IPS-18a (cell line): ENCODE data around the gene ATP2A2.

Source experiments
- H3K27ac ChIP-seq: one replicate; pipeline ENCODE4 v1.5.1; 2013; ENCODE audit warnings: low read length
- H3K27me3 ChIP-seq: one replicate; pipeline ENCODE4 v1.6.1; 2013; ENCODE audit warnings: mild to moderate bottlenecking, low read length; ENCODE audit not compliant: control insufficient read depth, insufficient read depth
- H3K36me3 ChIP-seq: one replicate; pipeline ENCODE4 v1.6.1; 2013; ENCODE audit warnings: low read depth, low read length; ENCODE audit not compliant: control insufficient read depth
- H3K4me1 ChIP-seq: one replicate; pipeline ENCODE4 v1.6.1; 2013; ENCODE audit warnings: low read depth, low read length; ENCODE audit not compliant: control insufficient read depth
- H3K4me3 ChIP-seq: one replicate; pipeline ENCODE4 v1.5.1; 2013; ENCODE audit warnings: low read length
- H3K9ac ChIP-seq: one replicate; pipeline ENCODE4 v1.6.1; 2013; ENCODE audit warnings: mild to moderate bottlenecking, low read length, moderate library complexity
- H3K9me3 ChIP-seq: one replicate; pipeline ENCODE4 v1.6.1; 2013; ENCODE audit warnings: low read depth, low read length; ENCODE audit not compliant: control insufficient read depth

ATP2A2 gene

GRCh38 chr12:110266381-110266960 is 14.6 kb upstream of the ATP2A2 start:
- no peaks in the 10 kb centered on the region for H3K27me3 ChIP-seq
- no peak overlapping the region for H3K27ac ChIP-seq
- peaks cover 29% of the 10 kb centered on the region for H3K4me1 ChIP-seq
- no peak overlapping the region for H3K4me3 ChIP-seq
- no peaks in the 10 kb centered on the region for H3K36me3 ChIP-seq
- no peaks in the 10 kb centered on the region for H3K9me3 ChIP-seq
- no peak overlapping the region for H3K9ac ChIP-seq

- Histone ChIP-seq H3K9ac (no peak overlapping the region), H3K4me3 (no peak overlapping the region), H3K27ac (no peak overlapping the region)
Measured at GRCh38 chr12:110266980-110267620, 13.9 kb upstream of the ATP2A2 start.

GRCh38 chr12:110269622-110270124 is 11.4 kb upstream of the ATP2A2 start:
- no peaks in the 10 kb centered on the region for H3K27me3 ChIP-seq
- no peaks in the 10 kb centered on the region for H3K9me3 ChIP-seq
- peaks cover 29% of the 10 kb centered on the region for H3K4me1 ChIP-seq
- peak overlapping the region; percentile 6 for H3K27ac ChIP-seq
- no peak overlapping the region for H3K4me3 ChIP-seq
- peak overlapping the region; percentile 12 for H3K9ac ChIP-seq
- H3K36me3 ChIP-seq = no peaks in the 10 kb centered on the region

More at GRCh38 chr12:110266980-110267620, 13.9 kb upstream of the ATP2A2 start:
- no peaks in the 10 kb centered on the region for H3K27me3 ChIP-seq
- no peaks in the 10 kb centered on the region for H3K9me3 ChIP-seq
- H3K4me1 ChIP-seq = peaks cover 29% of the 10 kb centered on the region
- H3K36me3 ChIP-seq = no peaks in the 10 kb centered on the region

GRCh38 chr12:110270125-110270962 is 10.7 kb upstream of the ATP2A2 start:
- H3K4me3 ChIP-seq = no peak overlapping the region
- no peaks in the 10 kb centered on the region for H3K36me3 ChIP-seq
- H3K9ac ChIP-seq = peak overlapping the region; percentile 12
- H3K27me3 ChIP-seq = no peaks in the 10 kb centered on the region
- H3K9me3 ChIP-seq = no peaks in the 10 kb centered on the region
- peaks cover 29% of the 10 kb centered on the region for H3K4me1 ChIP-seq
- H3K27ac ChIP-seq = peak overlapping the region; percentile 6

GRCh38 chr12:110271015-110271414 is 10.0 kb upstream of the ATP2A2 start:
- no peak overlapping the region for H3K9ac ChIP-seq
- no peak overlapping the region for H3K4me3 ChIP-seq
- H3K36me3 ChIP-seq = no peaks in the 10 kb centered on the region
- H3K27ac ChIP-seq = no peak overlapping the region
- no peaks in the 10 kb centered on the region for H3K9me3 ChIP-seq
- H3K4me1 ChIP-seq = peaks cover 29% of the 10 kb centered on the region
- H3K27me3 ChIP-seq = no peaks in the 10 kb centered on the region

- no peak overlapping the region for H3K9ac ChIP-seq
- no peak overlapping the region for H3K27ac ChIP-seq
- no peak overlapping the region for H3K4me3 ChIP-seq
- H3K27me3 ChIP-seq = peaks cover 11% of the 10 kb centered on the region
- H3K36me3 ChIP-seq = peaks cover 3% of the 10 kb centered on the region
- no peaks in the 10 kb centered on the region for H3K9me3 ChIP-seq
- H3K4me1 ChIP-seq = peaks cover 14% of the 10 kb centered on the region
Measured at GRCh38 chr12:110277530-110278254, 3.4 kb upstream of the ATP2A2 start.

GRCh38 chr12:110278255-110278536 is 2.9 kb upstream of the ATP2A2 start:
- Histone ChIP-seq H3K4me3 (no peak overlapping the region), H3K9ac (no peak overlapping the region), H3K36me3 (peaks cover 8% of the 10 kb centered on the region), H3K4me1 (peaks cover 19% of the 10 kb centered on the region), H3K27ac (no peak overlapping the region), H3K9me3 (no peaks in the 10 kb centered on the region), H3K27me3 (peaks cover 11% of the 10 kb centered on the region)

GRCh38 chr12:110279566-110280375 is 1.3 kb upstream of the ATP2A2 start:
- Histone ChIP-seq H3K4me3 (peak overlapping the region; percentile 100), H3K27me3 (peaks cover 11% of the 10 kb centered on the region), H3K27ac (peak overlapping the region; percentile 13), H3K36me3 (peaks cover 24% of the 10 kb centered on the region), H3K4me1 (peaks cover 34% of the 10 kb centered on the region), H3K9ac (peak overlapping the region; percentile 98), H3K9me3 (no peaks in the 10 kb centered on the region)

GRCh38 chr12:110280392-110280778 is 662 bp upstream of the ATP2A2 start:
- peak overlapping the region; percentile 13 for H3K27ac ChIP-seq
- peak overlapping the region; percentile 100 for H3K4me3 ChIP-seq
- H3K36me3 ChIP-seq = peaks cover 30% of the 10 kb centered on the region
- H3K4me1 ChIP-seq = peaks cover 37% of the 10 kb centered on the region
- peak overlapping the region; percentile 98 for H3K9ac ChIP-seq
- H3K27me3 ChIP-seq = peaks cover 11% of the 10 kb centered on the region
- no peaks in the 10 kb centered on the region for H3K9me3 ChIP-seq

- peak overlapping the region; percentile 98 for H3K9ac ChIP-seq
- H3K27me3 ChIP-seq = peaks cover 11% of the 10 kb centered on the region
- no peaks in the 10 kb centered on the region for H3K9me3 ChIP-seq
- peak overlapping the region; percentile 96 for H3K27ac ChIP-seq
- H3K4me3 ChIP-seq = peak overlapping the region; percentile 100
- peaks cover 37% of the 10 kb centered on the region for H3K4me1 ChIP-seq
- H3K36me3 ChIP-seq = peaks cover 34% of the 10 kb centered on the region
Measured at GRCh38 chr12:110281549-110282299, 677 bp downstream of the ATP2A2 start.
